Mesendoderm (in vitro differentiated cells): ENCODE results near the gene PLCB4.
A peak's percentile ranks its signal among the peaks of the same experiment; 100 is the strongest.

ENCODE experiments used
- DNase-seq: peaks from one replicate; pipeline ENCODE4 v3.0.0; 2013
- H2AK5ac ChIP-seq: 2 replicates; pipeline ENCODE4 v1.6.1; 2013; ENCODE audit warnings: low read length, inconsistent platforms
- H2BK120ac ChIP-seq: 2 replicates; pipeline ENCODE4 v1.6.1; 2013; ENCODE audit warnings: low read depth, mild to moderate bottlenecking, low read length, moderate library complexity, mixed read lengths
- H2BK15ac ChIP-seq: replicated peaks from 2 replicates; pipeline ENCODE4 v1.6.1; 2013; ENCODE audit warnings: low read depth, mild to moderate bottlenecking, moderate library complexity
- H2BK5ac ChIP-seq: 2 replicates; pipeline ENCODE4 v1.6.1; 2013; ENCODE audit warnings: low read length, inconsistent platforms
- H3K18ac ChIP-seq: 2 replicates; pipeline ENCODE4 v1.6.1; 2013; ENCODE audit warnings: mild to moderate bottlenecking, low read length, mixed read lengths
- H3K23ac ChIP-seq: one replicate; pipeline ENCODE4 v1.6.1; 2013; ENCODE audit warnings: low read length
- H3K27ac ChIP-seq: 2 replicates; pipeline ENCODE4 v1.5.1; 2013; ENCODE audit warnings: low read depth, mild to moderate bottlenecking, inconsistent platforms, low read length, moderate library complexity
- H3K27me3 ChIP-seq: 2 replicates; pipeline ENCODE4 v1.6.1; 2013; ENCODE audit warnings: low read length, control low read depth, mild to moderate bottlenecking, inconsistent platforms; ENCODE audit not compliant: insufficient read depth, poor library complexity
- H3K36me3 ChIP-seq: 2 replicates; pipeline ENCODE4 v1.6.1; 2013; ENCODE audit warnings: low read length, inconsistent platforms; ENCODE audit not compliant: control insufficient read depth, insufficient read depth
- H3K4ac ChIP-seq: one replicate; pipeline ENCODE4 v1.6.1; 2013; ENCODE audit warnings: low read depth, mild to moderate bottlenecking, low read length, moderate library complexity
- H3K4me1 ChIP-seq: 2 replicates; pipeline ENCODE4 v1.6.1; 2013; ENCODE audit warnings: low read depth, low read length, inconsistent platforms; ENCODE audit not compliant: control insufficient read depth
- H3K4me2 ChIP-seq: 2 replicates; pipeline ENCODE4 v1.6.1; 2013; ENCODE audit warnings: low read length
- H3K4me3 ChIP-seq: 2 replicates; pipeline ENCODE4 v1.5.1; 2013; ENCODE audit warnings: mild to moderate bottlenecking, low read length
- H3K56ac ChIP-seq: one replicate; pipeline ENCODE4 v1.6.1; 2013; ENCODE audit warnings: low read length
- H3K79me1 ChIP-seq: 2 replicates; pipeline ENCODE4 v1.6.1; 2013; ENCODE audit warnings: low read length, inconsistent platforms
- H3K79me2 ChIP-seq: 2 replicates; pipeline ENCODE4 v1.6.1; 2013; ENCODE audit warnings: mild to moderate bottlenecking, low read length; ENCODE audit not compliant: control insufficient read depth, insufficient read depth
- H3K9ac ChIP-seq: 2 replicates; pipeline ENCODE4 v1.6.1; 2013; ENCODE audit warnings: low read length, inconsistent platforms
- H4K5ac ChIP-seq: one replicate; pipeline ENCODE4 v1.6.1; 2013; ENCODE audit warnings: low read length
- H4K8ac ChIP-seq: one replicate; pipeline ENCODE4 v1.6.1; 2013; ENCODE audit warnings: low read depth, mild to moderate bottlenecking, control low read depth, low read length, moderate library complexity
- WGBS: extraction: QIAGEN DNeasy Blood & Tissue Kit; methylation state at CpG from one replicate; pipeline ENCODE4 v1.1.7; 2013; ENCODE audit warnings: low lambda C conversion rate, missing lambda C conversion rate; ENCODE audit not compliant: insufficient coverage; ENCODE audit errors: extremely low coverage; 5-methylcytosine and 5-hydroxymethylcytosine counted together

PLCB4 gene

GRCh38 chr20:9458138-9458796 lies 389.4 kb downstream of the PLCB4 start:
- Histone ChIP-seq H3K9ac (no peak overlapping the region), H3K27me3 (no peaks in the 10 kb centered on the region), H4K5ac (no peak overlapping the region), H2BK15ac (no peak overlapping the region), H3K4ac (no peak overlapping the region), H3K18ac (no peak overlapping the region), H3K23ac (no peak overlapping the region), H3K27ac (no peak overlapping the region), H3K56ac (no peak overlapping the region), H2BK5ac (no peak overlapping the region), H3K79me1 (no peaks in the 10 kb centered on the region), H4K8ac (no peak overlapping the region), H2BK120ac (no peak overlapping the region), H3K4me3 (no peak overlapping the region), H2AK5ac (no peak overlapping the region), H3K79me2 (no peaks in the 10 kb centered on the region), H3K4me2 (no peak overlapping the region), H3K4me1 (no peaks in the 10 kb centered on the region), H3K36me3 (no peaks in the 10 kb centered on the region)
- peak; percentile 82 for DNase-seq
- WGBS: no CpG with 5 or more reads among the region's 1 CpG

GRCh38 chr20:9460518-9460917 lies 391.6 kb downstream of the PLCB4 start:
- H3K79me2 ChIP-seq: no peaks in the 10 kb centered on the region
- H3K18ac ChIP-seq: no peak overlapping the region
- H4K8ac ChIP-seq: no peak overlapping the region
- no peak for DNase-seq
- no peak overlapping the region for H2AK5ac ChIP-seq
- no peak overlapping the region for H3K9ac ChIP-seq
- H4K5ac ChIP-seq: no peak overlapping the region
- H3K4me3 ChIP-seq: no peak overlapping the region
- no CpG with 5 or more reads among the region's 2 CpGs for WGBS
- no peak overlapping the region for H3K4ac ChIP-seq
- no peak overlapping the region for H3K23ac ChIP-seq
- no peak overlapping the region for H2BK120ac ChIP-seq
- H3K56ac ChIP-seq: no peak overlapping the region
- no peaks in the 10 kb centered on the region for H3K4me1 ChIP-seq
- no peak overlapping the region for H3K27ac ChIP-seq
- H3K36me3 ChIP-seq: no peaks in the 10 kb centered on the region
- H3K4me2 ChIP-seq: no peak overlapping the region
- no peaks in the 10 kb centered on the region for H3K79me1 ChIP-seq
- no peak overlapping the region for H2BK5ac ChIP-seq
- H2BK15ac ChIP-seq: no peak overlapping the region
- no peaks in the 10 kb centered on the region for H3K27me3 ChIP-seq

- no peak overlapping the region for H3K4me2 ChIP-seq
- WGBS: no CpG with 5 or more reads among the region's 3 CpGs
- no peak overlapping the region for H3K9ac ChIP-seq
- no peak overlapping the region for H3K18ac ChIP-seq
- H3K27ac ChIP-seq: no peak overlapping the region
- no peaks in the 10 kb centered on the region for H3K79me1 ChIP-seq
- H3K27me3 ChIP-seq: no peaks in the 10 kb centered on the region
- H2AK5ac ChIP-seq: no peak overlapping the region
- no peak overlapping the region for H3K23ac ChIP-seq
- H2BK120ac ChIP-seq: no peak overlapping the region
- no peak overlapping the region for H4K5ac ChIP-seq
- no peak overlapping the region for H3K4me3 ChIP-seq
- H3K56ac ChIP-seq: no peak overlapping the region
- H3K79me2 ChIP-seq: no peaks in the 10 kb centered on the region
- H3K36me3 ChIP-seq: no peaks in the 10 kb centered on the region
- H3K4ac ChIP-seq: no peak overlapping the region
- H2BK5ac ChIP-seq: no peak overlapping the region
- no peaks in the 10 kb centered on the region for H3K4me1 ChIP-seq
- no peak overlapping the region for H2BK15ac ChIP-seq
- peak; percentile 23 for DNase-seq
- H4K8ac ChIP-seq: no peak overlapping the region
Observed at GRCh38 chr20:9467995-9468394, 399.1 kb downstream of the PLCB4 start.

GRCh38 chr20:9474835-9475415 lies 406.0 kb downstream of the PLCB4 start:
- no CpG with 5 or more reads among the region's 2 CpGs for WGBS
- H3K4me3 ChIP-seq: no peak overlapping the region
- no peaks in the 10 kb centered on the region for H3K4me1 ChIP-seq
- H2AK5ac ChIP-seq: no peak overlapping the region
- no peak overlapping the region for H2BK5ac ChIP-seq
- H2BK15ac ChIP-seq: no peak overlapping the region
- no peak overlapping the region for H3K27ac ChIP-seq
- no peaks in the 10 kb centered on the region for H3K36me3 ChIP-seq
- no peaks in the 10 kb centered on the region for H3K79me2 ChIP-seq
- H3K56ac ChIP-seq: no peak overlapping the region
- H3K4me2 ChIP-seq: no peak overlapping the region
- H3K27me3 ChIP-seq: no peaks in the 10 kb centered on the region
- H3K79me1 ChIP-seq: no peaks in the 10 kb centered on the region
- no peak for DNase-seq
- H3K18ac ChIP-seq: no peak overlapping the region
- H4K5ac ChIP-seq: no peak overlapping the region
- H3K9ac ChIP-seq: no peak overlapping the region
- H4K8ac ChIP-seq: no peak overlapping the region
- H3K4ac ChIP-seq: no peak overlapping the region
- no peak overlapping the region for H2BK120ac ChIP-seq
- no peak overlapping the region for H3K23ac ChIP-seq

- H3K79me1 ChIP-seq: no peaks in the 10 kb centered on the region
- H2BK120ac ChIP-seq: no peak overlapping the region
- H2BK15ac ChIP-seq: no peak overlapping the region
- no peak overlapping the region for H3K4ac ChIP-seq
- DNase-seq: no peak
- H3K36me3 ChIP-seq: no peaks in the 10 kb centered on the region
- no peaks in the 10 kb centered on the region for H3K4me1 ChIP-seq
- H3K27me3 ChIP-seq: no peaks in the 10 kb centered on the region
- no peak overlapping the region for H4K5ac ChIP-seq
- H3K9ac ChIP-seq: no peak overlapping the region
- H2BK5ac ChIP-seq: no peak overlapping the region
- no peak overlapping the region for H3K56ac ChIP-seq
- H3K18ac ChIP-seq: no peak overlapping the region
- H3K23ac ChIP-seq: no peak overlapping the region
- no peak overlapping the region for H3K4me2 ChIP-seq
- no peak overlapping the region for H3K27ac ChIP-seq
- H3K4me3 ChIP-seq: no peak overlapping the region
- H3K79me2 ChIP-seq: no peaks in the 10 kb centered on the region
- H4K8ac ChIP-seq: no peak overlapping the region
- H2AK5ac ChIP-seq: no peak overlapping the region
Observed at GRCh38 chr20:9475456-9475855, 406.6 kb downstream of the PLCB4 start.

GRCh38 chr20:9476174-9476573 lies 407.3 kb downstream of the PLCB4 start:
- H3K4ac ChIP-seq: no peak overlapping the region

More at GRCh38 chr20:9476174-9476573, 407.3 kb downstream of the PLCB4 start:
- no peak overlapping the region for H4K5ac ChIP-seq
- H3K4me2 ChIP-seq: no peak overlapping the region
- WGBS: 100% methylated on average over 2 of the region's 4 CpGs
- H2BK15ac ChIP-seq: no peak overlapping the region
- no peaks in the 10 kb centered on the region for H3K79me1 ChIP-seq
- no peaks in the 10 kb centered on the region for H3K4me1 ChIP-seq
- H3K27ac ChIP-seq: no peak overlapping the region
- H3K79me2 ChIP-seq: no peaks in the 10 kb centered on the region
- no peak overlapping the region for H3K56ac ChIP-seq
- H3K36me3 ChIP-seq: no peaks in the 10 kb centered on the region
- H3K18ac ChIP-seq: no peak overlapping the region
- no peaks in the 10 kb centered on the region for H3K27me3 ChIP-seq
- H3K9ac ChIP-seq: no peak overlapping the region
- H4K8ac ChIP-seq: no peak overlapping the region
- no peak overlapping the region for H2BK120ac ChIP-seq
- H3K4me3 ChIP-seq: no peak overlapping the region
- H2BK5ac ChIP-seq: no peak overlapping the region
- DNase-seq: no peak
- no peak overlapping the region for H2AK5ac ChIP-seq
- no peak overlapping the region for H3K23ac ChIP-seq
